Fibroblast of lung (primary cell): Measurements from ENCODE around the gene ULBP2. TPM values are rescaled to one million over a fixed set of nuclear protein-coding genes. Genes with fewer than 3 reads are reported as not detected.

ENCODE experiments used
- DNase-seq, 2 donors: peaks; one replicate each; pipeline versions ENCODE4 v3.0.0 to v3.0.0-alpha.2; 2010; ENCODE audit warnings: low read depth in 2 of 2
- H2AFZ ChIP-seq: 2 replicates; pipeline ENCODE4 v1.5.1; 2012; ENCODE audit warnings: low read length, control low read depth, inconsistent platforms
- H3K27ac ChIP-seq: 2 replicates; pipeline ENCODE4 v1.5.1; 2011; ENCODE audit warnings: low read length, control low read depth; ENCODE audit not compliant: insufficient read depth
- H3K27me3 ChIP-seq: 2 replicates; pipeline ENCODE4 v1.5.1; 2011; ENCODE audit warnings: mild to moderate bottlenecking, low read length; ENCODE audit not compliant: control insufficient read depth, insufficient read depth
- H3K36me3 ChIP-seq: 2 replicates; pipeline ENCODE4 v1.5.1; 2011; ENCODE audit warnings: low read length; ENCODE audit not compliant: control insufficient read depth, insufficient read depth
- H3K4me1 ChIP-seq: 2 replicates; pipeline ENCODE4 v1.5.1; 2011; ENCODE audit warnings: low read length; ENCODE audit not compliant: control insufficient read depth, insufficient read depth; ENCODE audit errors: extremely low read depth
- H3K4me2 ChIP-seq: 2 replicates; pipeline ENCODE4 v1.5.1; 2011; ENCODE audit warnings: low read length, control low read depth; ENCODE audit not compliant: insufficient read depth; ENCODE audit errors: extremely low read depth
- H3K4me3 ChIP-seq, 4 experiments: fragments of 200-600 bp in 1 of 4; sonication (generic) in 1 of 4; replicated peaks in 1 of 4; 2 replicates each; pipeline ENCODE4 v1.5.1; 2011 to 2016; ENCODE audit warnings: low read length in 4 of 4, low read depth in 3 of 4, mild to moderate bottlenecking in 3 of 4, control low read depth in 2 of 4, inconsistent platforms in 1 of 4, mixed read lengths in 1 of 4; ENCODE audit not compliant: insufficient read depth in 1 of 4; ENCODE audit errors: control extremely low read depth in 1 of 4
- H3K79me2 ChIP-seq: 2 replicates; pipeline ENCODE4 v1.5.1; 2012; ENCODE audit warnings: mild to moderate bottlenecking, low read length, inconsistent platforms; ENCODE audit not compliant: control insufficient read depth, insufficient read depth
- H3K9ac ChIP-seq: 2 replicates; pipeline ENCODE4 v1.5.1; 2011; ENCODE audit warnings: mild to moderate bottlenecking, low read length, control low read depth; ENCODE audit not compliant: insufficient read depth
- H3K9me3 ChIP-seq: 2 replicates; pipeline ENCODE4 v1.5.1; 2012; ENCODE audit warnings: low read depth, low read length; ENCODE audit not compliant: control insufficient read depth, insufficient read depth
- H4K20me1 ChIP-seq: 2 replicates; pipeline ENCODE4 v1.5.1; 2011; ENCODE audit warnings: low read length; ENCODE audit not compliant: control insufficient read depth, insufficient read depth; ENCODE audit errors: extremely low read depth
- EZH2 ChIP-seq: IDR thresholded peaks from 2 replicates; pipeline ENCODE4 v1.5.1; 2012; ENCODE audit warnings: low read length, control low read depth, mild to moderate bottlenecking; ENCODE audit errors: missing control alignments
- polyA plus RNA-seq, 2 donors: library from polyadenylated mRNA; depleted of rRNA in 1 of 2; stranded (reverse) in 1 of 2; unstranded in 1 of 2; fragments of >200 nt; gene quantifications; 2 replicates each; pipeline ENCODE4 v1.2.1, GENCODE V29; 2011 to 2012; ENCODE audit warnings: missing spikeins in 1 of 2
- total RNA-seq: library from RNA; depleted of rRNA; stranded (reverse); fragments of >200 nt; gene quantifications from 2 replicates; pipeline ENCODE4 v1.2.1, GENCODE V29; 2014
- TF ChIP-seq, protein P1 (sequence below), 2 donors: IDR thresholded peaks in 1 of 2; conservative IDR thresholded peaks in 1 of 2; 1 replicate in 1 of 2; 2 replicates in 1 of 2; pipeline ENCODE4 v1.5.1; 2011 to 2012; ENCODE audit warnings: low read length in 2 of 2, control low read depth in 1 of 2, inconsistent platforms in 1 of 2, low read depth in 1 of 2, mild to moderate bottlenecking in 1 of 2

ULBP2 gene
- total and polyA plus RNA-seq, 2 donors (not counting 1 experiment from before 2014, with no cell fraction given), result 1.8 to 6.9 TPM

DNA sequence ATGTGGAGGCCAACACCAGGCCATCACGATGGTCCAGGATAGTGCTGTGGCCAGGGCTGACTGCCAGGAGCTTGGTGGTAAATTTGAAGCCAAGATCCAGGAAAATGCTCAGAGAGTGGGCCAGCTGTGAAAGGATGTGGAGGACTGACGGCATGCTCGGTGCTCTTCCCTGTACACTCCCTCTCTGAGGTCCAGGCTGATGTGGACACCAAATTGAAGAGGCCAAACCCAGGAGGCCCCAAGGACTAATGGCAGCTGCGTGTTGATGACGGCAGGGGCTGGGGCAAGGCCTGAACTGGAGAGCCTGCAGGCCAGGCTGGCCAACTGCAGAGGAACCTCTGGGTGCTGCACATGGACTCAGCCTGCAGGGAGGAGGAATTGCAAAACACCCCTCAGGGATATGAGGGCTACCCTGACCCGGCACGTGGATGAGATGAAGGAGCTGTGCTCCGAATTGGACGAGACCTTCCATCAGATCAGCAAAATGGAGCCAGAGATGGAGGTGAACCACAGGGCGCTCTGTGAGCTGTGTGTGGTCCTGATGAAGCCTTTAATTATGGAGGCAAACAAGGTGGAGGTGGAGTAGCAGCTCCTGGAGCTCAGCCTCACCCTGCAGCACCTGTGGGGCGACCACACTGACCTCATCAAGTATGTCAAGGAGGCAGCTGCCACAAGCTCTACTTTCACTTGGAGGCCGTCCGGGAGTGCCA, 37.0 kb upstream of the ULBP2 start:
- Histone ChIP-seq H3K27ac (no peak overlapping the region), H3K9ac (no peak overlapping the region), H3K9me3 (no peaks in the 10 kb centered on the region), H2AFZ (no peak overlapping the region), H3K36me3 (no peaks in the 10 kb centered on the region), H3K4me3 (no peak overlapping the region), H3K27me3 (no peaks in the 10 kb centered on the region), H3K79me2 (no peaks in the 10 kb centered on the region), H4K20me1 (no peaks in the 10 kb centered on the region), H3K4me2 (no peak overlapping the region), H3K4me1 (no peaks in the 10 kb centered on the region)
- TF ChIP-seq, protein P1, sequence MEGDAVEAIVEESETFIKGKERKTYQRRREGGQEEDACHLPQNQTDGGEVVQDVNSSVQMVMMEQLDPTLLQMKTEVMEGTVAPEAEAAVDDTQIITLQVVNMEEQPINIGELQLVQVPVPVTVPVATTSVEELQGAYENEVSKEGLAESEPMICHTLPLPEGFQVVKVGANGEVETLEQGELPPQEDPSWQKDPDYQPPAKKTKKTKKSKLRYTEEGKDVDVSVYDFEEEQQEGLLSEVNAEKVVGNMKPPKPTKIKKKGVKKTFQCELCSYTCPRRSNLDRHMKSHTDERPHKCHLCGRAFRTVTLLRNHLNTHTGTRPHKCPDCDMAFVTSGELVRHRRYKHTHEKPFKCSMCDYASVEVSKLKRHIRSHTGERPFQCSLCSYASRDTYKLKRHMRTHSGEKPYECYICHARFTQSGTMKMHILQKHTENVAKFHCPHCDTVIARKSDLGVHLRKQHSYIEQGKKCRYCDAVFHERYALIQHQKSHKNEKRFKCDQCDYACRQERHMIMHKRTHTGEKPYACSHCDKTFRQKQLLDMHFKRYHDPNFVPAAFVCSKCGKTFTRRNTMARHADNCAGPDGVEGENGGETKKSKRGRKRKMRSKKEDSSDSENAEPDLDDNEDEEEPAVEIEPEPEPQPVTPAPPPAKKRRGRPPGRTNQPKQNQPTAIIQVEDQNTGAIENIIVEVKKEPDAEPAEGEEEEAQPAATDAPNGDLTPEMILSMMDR (conservative IDR thresholded peaks at IDR 0.05 in 1 of 2, IDR thresholded peaks at IDR 0.05 in 1 of 2; ENCODE audit: low read depth in 1 of 2, low read length in 2 of 2), result no peak
- no peak for TF ChIP-seq EZH2
- no peak for DNase-seq

DNA sequence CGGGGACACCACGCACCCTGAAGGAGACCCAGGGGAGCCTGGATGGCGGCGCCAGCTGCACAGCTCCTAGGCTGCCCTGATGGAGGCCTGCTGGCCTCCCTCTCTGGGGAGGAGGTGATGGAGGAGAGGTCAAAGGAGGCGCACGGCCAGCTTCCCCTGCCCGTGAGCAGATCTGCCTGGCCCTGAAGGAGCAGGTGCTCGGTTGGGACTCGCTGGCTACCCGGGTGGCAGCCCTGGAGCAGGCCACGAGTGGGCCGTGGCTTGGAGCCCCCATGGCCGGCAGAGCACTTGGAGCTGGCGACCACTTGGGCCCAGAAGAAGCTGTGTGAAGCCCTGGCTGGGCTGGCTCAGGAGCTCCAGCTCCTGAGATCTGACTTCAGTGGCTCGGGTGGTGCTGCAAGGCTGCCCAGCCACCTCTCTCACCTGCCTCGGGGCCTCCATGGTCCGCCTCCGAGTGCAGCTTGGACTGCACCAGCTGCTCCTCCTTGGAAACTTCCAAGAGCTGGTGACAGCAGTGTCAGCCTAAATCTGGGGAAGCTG, 36.4 kb upstream of the ULBP2 start:
- no peak overlapping the region for H3K9ac ChIP-seq
- no peak overlapping the region for H2AFZ ChIP-seq
- TF ChIP-seq, protein P1 (conservative IDR thresholded peaks at IDR 0.05 in 1 of 2, IDR thresholded peaks at IDR 0.05 in 1 of 2; ENCODE audit: low read depth in 1 of 2, low read length in 2 of 2), result no peak
- no peak for TF ChIP-seq EZH2
- DNase-seq, result no peak
- H3K27me3 ChIP-seq, result no peaks in the 10 kb centered on the region
- H3K4me3 ChIP-seq, result no peak overlapping the region
- H3K4me2 ChIP-seq, result no peak overlapping the region
- H4K20me1 ChIP-seq, result no peaks in the 10 kb centered on the region
- H3K9me3 ChIP-seq, result no peaks in the 10 kb centered on the region
- H3K4me1 ChIP-seq, result no peaks in the 10 kb centered on the region
- no peak overlapping the region for H3K27ac ChIP-seq
- no peaks in the 10 kb centered on the region for H3K36me3 ChIP-seq
- H3K79me2 ChIP-seq, result no peaks in the 10 kb centered on the region

GRCh38 chr6:149905911-149906371, 35.9 kb upstream of the ULBP2 start:
- Histone ChIP-seq H3K4me2 (no peak overlapping the region), H3K27me3 (no peaks in the 10 kb centered on the region), H2AFZ (no peak overlapping the region), H3K79me2 (no peaks in the 10 kb centered on the region), H3K27ac (no peak overlapping the region), H3K4me3 (no peak overlapping the region), H3K36me3 (no peaks in the 10 kb centered on the region), H4K20me1 (no peaks in the 10 kb centered on the region), H3K9me3 (no peaks in the 10 kb centered on the region), H3K9ac (no peak overlapping the region), H3K4me1 (no peaks in the 10 kb centered on the region)
- TF ChIP-seq, protein P1 (conservative IDR thresholded peaks at IDR 0.05 in 1 of 2, IDR thresholded peaks at IDR 0.05 in 1 of 2; ENCODE audit: low read depth in 1 of 2, low read length in 2 of 2), result no peak
- TF ChIP-seq EZH2, result no peak
- DNase-seq, result no peak
